Prostate gland (tissue), 2 donors: ENCODE data around the gene KLHL29.

Experiments used
- CTCF ChIP-seq, 4 experiments: fragments of 200-600 bp in 2 of 4; fragments of 450-650 bp in 2 of 4; sonication (generic) in 2 of 4; IDR thresholded peaks; 1 replicate in 3 of 4; 2 replicates in 1 of 4; pipeline ENCODE4 v1.5.1; 2016 to 2019; ENCODE audit warnings: antibody characterized with exemption in 4 of 4, mild to moderate bottlenecking in 2 of 4, moderate library complexity in 2 of 4
- POLR2A ChIP-seq: fragments of 450-650 bp; IDR thresholded peaks from one replicate; pipeline ENCODE4 v1.6.1; 2016; ENCODE audit warnings: antibody characterized with exemption, mild to moderate bottlenecking
- POLR2AphosphoS5 ChIP-seq: sonication (generic); formaldehyde crosslinking; IDR thresholded peaks from one replicate; pipeline ENCODE4 v1.6.1; 2017; ENCODE audit warnings: antibody characterized with exemption

- TF ChIP-seq POLR2A, result no peak
- TF ChIP-seq CTCF (IDR thresholded peaks at IDR 0.05), result no peak
- no peak for TF ChIP-seq POLR2AphosphoS5
Observed at GRCh38 chr2:23658466-23658942, 273.5 kb downstream of the KLHL29 start.
